Kidney (tissue), 14 donors: Measurements from ENCODE around the gene LIG3. TPM values are rescaled to one million over a fixed set of nuclear protein-coding genes. Genes with fewer than 3 reads are reported as not detected.

Experiments used
- DNase-seq, 5 donors: peaks; one replicate each; pipeline ENCODE4 v3.0.0-alpha.2; 2013 to 2020
- FAIRE-seq: peaks from 2 replicates; lab custom pipeline; 2012; peaks lifted over from hg19 to GRCh38; lab: Jason Lieb, UNC
- H3K27ac ChIP-seq, 2 donors: one replicate each; pipeline ENCODE4 v1.7.0; 2013; ENCODE audit warnings: low read depth in 2 of 2, low read length in 2 of 2, inconsistent platforms in 1 of 2
- H3K27me3 ChIP-seq: one replicate; pipeline ENCODE4 v1.7.1; 2013; ENCODE audit warnings: low read length, inconsistent platforms; ENCODE audit not compliant: control insufficient read depth, insufficient read depth
- H3K36me3 ChIP-seq, 3 donors: one replicate each; pipeline versions ENCODE4 v1.7.0 to v1.7.1; 2013; ENCODE audit warnings: low read length in 3 of 3, control low read depth in 1 of 3, inconsistent platforms in 1 of 3; ENCODE audit not compliant: insufficient read depth in 3 of 3, control insufficient read depth in 2 of 3
- H3K4me1 ChIP-seq, 3 donors: one replicate each; pipeline versions ENCODE4 v1.7.0 to v1.7.1; 2013; ENCODE audit warnings: low read length in 3 of 3, inconsistent platforms in 1 of 3, low read depth in 1 of 3; ENCODE audit not compliant: control insufficient read depth in 2 of 3, insufficient read depth in 2 of 3
- H3K4me3 ChIP-seq, 3 donors: one replicate each; pipeline versions ENCODE4 v1.7.0 to v1.8.1; 2013; ENCODE audit warnings: low read length in 3 of 3, control low read depth in 1 of 3, inconsistent platforms in 1 of 3
- H3K9ac ChIP-seq, 3 donors: one replicate each; pipeline versions ENCODE4 v1.7.0 to v1.7.1; 2013; ENCODE audit warnings: low read length in 3 of 3, control low read depth in 1 of 3, inconsistent platforms in 1 of 3
- H3K9me3 ChIP-seq, 3 donors: one replicate each; pipeline versions ENCODE4 v1.7.0 to v1.7.1; 2013; ENCODE audit warnings: low read length in 3 of 3, control low read depth in 1 of 3, inconsistent platforms in 1 of 3; ENCODE audit not compliant: control insufficient read depth in 2 of 3, insufficient read depth in 1 of 3
- intact Hi-C: fragments of 100-400 bp; cut with DNase I; formaldehyde crosslinking; loops from one replicate; pipeline ENCODE4 v1.11.1; 2022
- polyA plus RNA-seq: library from polyadenylated mRNA; stranded (reverse); fragments of 350-450 nt; fragmentation: Illumina TruSeq; extraction: RNeasy Lipid Tissue Mini Kit (QIAGEN cat#74804); gene quantifications from one replicate; pipeline ENCODE4 v1.2.3, GENCODE V29; 2014; ENCODE audit warnings: low read depth, low replicate concordance; ENCODE audit not compliant: insufficient read depth
- total RNA-seq: library from RNA; stranded (reverse); fragmentation: NEBNext Ultra II Directional; extraction: Animal tissue kit (Norgen Biotek cat#: 25700); gene quantifications from one replicate; pipeline ENCODE4 v1.2.1, GENCODE V29; 2021
- TF ChIP-seq, protein P1 (sequence below): IDR thresholded peaks from 3 replicates; pipeline ENCODE4 v1.5.1; 2012; ENCODE audit warnings: mild to moderate bottlenecking, moderate library complexity, borderline replicate concordance; ENCODE audit not compliant: insufficient read depth; ENCODE audit errors: extremely low read depth
- donor health status: control.
- donor health status: control.
- donor health status: control.
- donor health status: control.
- donor health status: control.
- donor health status: DM: yes; HTN: yes; CAD: no.
- donor health status: Normal renal cell carcinoma (clear cell type).

Gene LIG3
- total and polyA plus RNA-seq, 2 donors from 2014 or later = 7.6 to 34.1 TPM

GRCh38 chr17:34979153-34979552, 1.2 kb upstream of the LIG3 start:
- no peak overlapping the region for H3K9ac ChIP-seq
- TF ChIP-seq, protein P1, sequence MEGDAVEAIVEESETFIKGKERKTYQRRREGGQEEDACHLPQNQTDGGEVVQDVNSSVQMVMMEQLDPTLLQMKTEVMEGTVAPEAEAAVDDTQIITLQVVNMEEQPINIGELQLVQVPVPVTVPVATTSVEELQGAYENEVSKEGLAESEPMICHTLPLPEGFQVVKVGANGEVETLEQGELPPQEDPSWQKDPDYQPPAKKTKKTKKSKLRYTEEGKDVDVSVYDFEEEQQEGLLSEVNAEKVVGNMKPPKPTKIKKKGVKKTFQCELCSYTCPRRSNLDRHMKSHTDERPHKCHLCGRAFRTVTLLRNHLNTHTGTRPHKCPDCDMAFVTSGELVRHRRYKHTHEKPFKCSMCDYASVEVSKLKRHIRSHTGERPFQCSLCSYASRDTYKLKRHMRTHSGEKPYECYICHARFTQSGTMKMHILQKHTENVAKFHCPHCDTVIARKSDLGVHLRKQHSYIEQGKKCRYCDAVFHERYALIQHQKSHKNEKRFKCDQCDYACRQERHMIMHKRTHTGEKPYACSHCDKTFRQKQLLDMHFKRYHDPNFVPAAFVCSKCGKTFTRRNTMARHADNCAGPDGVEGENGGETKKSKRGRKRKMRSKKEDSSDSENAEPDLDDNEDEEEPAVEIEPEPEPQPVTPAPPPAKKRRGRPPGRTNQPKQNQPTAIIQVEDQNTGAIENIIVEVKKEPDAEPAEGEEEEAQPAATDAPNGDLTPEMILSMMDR = no peak
- intact Hi-C loops = no loop called here
- no peaks in the 10 kb centered on the region for H3K9me3 ChIP-seq
- H3K27ac ChIP-seq = no peak overlapping the region
- FAIRE-seq = no peak
- peaks cover 0 to 4% (median 0%) of the 10 kb centered on the region in 3 donors for H3K36me3 ChIP-seq
- peaks cover 7 to 12% (median 8%) of the 10 kb centered on the region in 3 donors for H3K4me1 ChIP-seq
- no peak overlapping the region for H3K4me3 ChIP-seq
- DNase-seq = no peak
- no peaks in the 10 kb centered on the region for H3K27me3 ChIP-seq

GRCh38 chr17:34979650-34980352, 511 bp upstream of the LIG3 start:
- H3K4me3 ChIP-seq = peak overlapping the region; percentile 68 to 71 (median 69)
- peaks cover 0 to 4% (median 0%) of the 10 kb centered on the region in 3 donors for H3K36me3 ChIP-seq
- H3K27ac ChIP-seq = peak overlapping the region; percentile 36 to 95
- no peak for FAIRE-seq
- peaks cover 7 to 12% (median 8%) of the 10 kb centered on the region in 3 donors for H3K4me1 ChIP-seq
- no peaks in the 10 kb centered on the region for H3K27me3 ChIP-seq
- peak in 1 of 5 donors; percentile 13 for DNase-seq
- H3K9ac ChIP-seq = peak overlapping the region; percentile 56 to 62 (median 60)
- TF ChIP-seq, protein P1 = no peak
- H3K9me3 ChIP-seq = no peaks in the 10 kb centered on the region
- intact Hi-C loops = no loop called here

- Histone ChIP-seq H3K36me3 (peaks cover 0 to 4% (median 0%) of the 10 kb centered on the region in 3 donors), H3K4me3 (peak overlapping the region; percentile 68 to 88 (median 83)), H3K9me3 (no peaks in the 10 kb centered on the region), H3K9ac (peak overlapping the region; percentile 83 to 90 (median 89)), H3K4me1 (peaks cover 7 to 12% (median 8%) of the 10 kb centered on the region in 3 donors), H3K27me3 (no peaks in the 10 kb centered on the region), H3K27ac (peak overlapping the region; percentile 92 to 95)
- peak; percentile 79 to 91 (median 90) for DNase-seq
- TF ChIP-seq, protein P1 = peak; percentile 32
- intact Hi-C loops = no loop called here
- FAIRE-seq = no peak
Observed at GRCh38 chr17:34980681-34981537, 597 bp downstream of the LIG3 start.
